Nephron progenitor cell (in vitro differentiated cells): Measurements from ENCODE around the gene PPP1R13L.
A peak's percentile ranks its signal among the peaks of the same experiment; 100 is the strongest.

Source experiments
- DNase-seq: peaks from one replicate; pipeline ENCODE4 v3.0.0; 2021
- H3K27ac Mint-ChIP-seq: 2 replicates; pipeline ENCODE4 v1.8.0; 2021; ENCODE audit warnings: mild to moderate bottlenecking, moderate library complexity, mixed read lengths
- H3K27me3 Mint-ChIP-seq: 2 replicates; pipeline ENCODE4 v1.8.0; 2021; ENCODE audit warnings: mild to moderate bottlenecking, low read depth, mixed read lengths; ENCODE audit not compliant: poor library complexity
- H3K36me3 Mint-ChIP-seq: 2 replicates; pipeline ENCODE4 v1.8.0; 2021; ENCODE audit warnings: low read depth, mixed read lengths
- H3K4me1 Mint-ChIP-seq: 2 replicates; pipeline ENCODE4 v1.8.0; 2021; ENCODE audit warnings: mixed read lengths
- H3K4me3 Mint-ChIP-seq: 2 replicates; pipeline ENCODE4 v1.8.0; 2021; ENCODE audit warnings: mild to moderate bottlenecking, moderate library complexity, mixed read lengths
- H3K9me3 Mint-ChIP-seq: 2 replicates; pipeline ENCODE4 v1.8.0; 2021; ENCODE audit warnings: mild to moderate bottlenecking, moderate library complexity, mixed read lengths
- TF ChIP-seq, protein P1 (sequence below): fragments of 200-600 bp; sonication (generic); IDR thresholded peaks from 2 replicates; pipeline ENCODE4 v1.5.0; 2021; ENCODE audit warnings: antibody characterized with exemption

PPP1R13L gene

GRCh38 chr19:45424191-45425058, 19.6 kb upstream of the PPP1R13L start:
- Mint-ChIP-seq H3K4me1 (peaks cover 42% of the 10 kb centered on the region), H3K4me3 (peak overlapping the region; percentile 94), H3K27me3 (peaks cover 14% of the 10 kb centered on the region), H3K36me3 (peaks cover 10% of the 10 kb centered on the region), H3K27ac (peak overlapping the region; percentile 98), H3K9me3 (no peaks in the 10 kb centered on the region)
- DNase-seq = peak; percentile 45
- TF ChIP-seq, protein P1, sequence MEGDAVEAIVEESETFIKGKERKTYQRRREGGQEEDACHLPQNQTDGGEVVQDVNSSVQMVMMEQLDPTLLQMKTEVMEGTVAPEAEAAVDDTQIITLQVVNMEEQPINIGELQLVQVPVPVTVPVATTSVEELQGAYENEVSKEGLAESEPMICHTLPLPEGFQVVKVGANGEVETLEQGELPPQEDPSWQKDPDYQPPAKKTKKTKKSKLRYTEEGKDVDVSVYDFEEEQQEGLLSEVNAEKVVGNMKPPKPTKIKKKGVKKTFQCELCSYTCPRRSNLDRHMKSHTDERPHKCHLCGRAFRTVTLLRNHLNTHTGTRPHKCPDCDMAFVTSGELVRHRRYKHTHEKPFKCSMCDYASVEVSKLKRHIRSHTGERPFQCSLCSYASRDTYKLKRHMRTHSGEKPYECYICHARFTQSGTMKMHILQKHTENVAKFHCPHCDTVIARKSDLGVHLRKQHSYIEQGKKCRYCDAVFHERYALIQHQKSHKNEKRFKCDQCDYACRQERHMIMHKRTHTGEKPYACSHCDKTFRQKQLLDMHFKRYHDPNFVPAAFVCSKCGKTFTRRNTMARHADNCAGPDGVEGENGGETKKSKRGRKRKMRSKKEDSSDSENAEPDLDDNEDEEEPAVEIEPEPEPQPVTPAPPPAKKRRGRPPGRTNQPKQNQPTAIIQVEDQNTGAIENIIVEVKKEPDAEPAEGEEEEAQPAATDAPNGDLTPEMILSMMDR = no peak

- Mint-ChIP-seq H3K4me1 (peaks cover 44% of the 10 kb centered on the region), H3K4me3 (peak within 1 kb of the TSS; percentile 94), H3K27ac (peak within 1 kb of the TSS; percentile 98), H3K27me3 (peaks cover 12% of the 10 kb centered on the region), H3K36me3 (peaks cover 13% of the 10 kb centered on the region), H3K9me3 (no peaks in the 10 kb centered on the region)
- TF ChIP-seq, protein P1 = no peak
- DNase-seq = peak; percentile 99
Measured at GRCh38 chr19:45423589-45424190, 18.8 kb upstream of the PPP1R13L start, which contains the start of gene ERCC1. Gene ERCC1 (minus strand): TSS chr19:45423917. CDS start chr19:45423374, 543 bp downstream.

GRCh38 chr19:45423033-45423588, 18.2 kb upstream of the PPP1R13L start:
- no peaks in the 10 kb centered on the region for H3K9me3 Mint-ChIP-seq
- TF ChIP-seq, protein P1 = no peak
- H3K4me3 Mint-ChIP-seq = peak overlapping the region; percentile 94
- peak overlapping the region; percentile 98 for H3K27ac Mint-ChIP-seq
- peaks cover 16% of the 10 kb centered on the region for H3K36me3 Mint-ChIP-seq
- H3K27me3 Mint-ChIP-seq = peaks cover 8% of the 10 kb centered on the region
- peaks cover 43% of the 10 kb centered on the region for H3K4me1 Mint-ChIP-seq
- DNase-seq = no peak

GRCh38 chr19:45421947-45422498, 17.2 kb upstream of the PPP1R13L start:
- H3K4me1 Mint-ChIP-seq = peaks cover 43% of the 10 kb centered on the region
- H3K27ac Mint-ChIP-seq = no peak overlapping the region
- H3K9me3 Mint-ChIP-seq = no peaks in the 10 kb centered on the region
- H3K4me3 Mint-ChIP-seq = peak overlapping the region; percentile 94
- H3K27me3 Mint-ChIP-seq = no peaks in the 10 kb centered on the region
- TF ChIP-seq, protein P1 = no peak
- DNase-seq = no peak
- peaks cover 22% of the 10 kb centered on the region for H3K36me3 Mint-ChIP-seq

GRCh38 chr19:45420871-45421270, 16.0 kb upstream of the PPP1R13L start:
- Mint-ChIP-seq H3K27me3 (no peaks in the 10 kb centered on the region), H3K36me3 (peaks cover 29% of the 10 kb centered on the region), H3K4me1 (peaks cover 42% of the 10 kb centered on the region), H3K9me3 (no peaks in the 10 kb centered on the region), H3K27ac (peak overlapping the region; percentile 93), H3K4me3 (no peak overlapping the region)
- no peak for DNase-seq
- TF ChIP-seq, protein P1 = no peak
